Skeletal muscle cell (primary cell): ENCODE data around the gene APRT.

Experiments
- DNase-seq: peaks from one replicate; pipeline ENCODE4 v3.0.0-alpha.2; 2010; ENCODE audit warnings: low read depth
- H3K4me3 ChIP-seq: 2 replicates; pipeline ENCODE4 v1.5.1; 2011; ENCODE audit warnings: low read depth, mild to moderate bottlenecking, control low read depth, low read length, moderate library complexity

APRT gene

DNA sequence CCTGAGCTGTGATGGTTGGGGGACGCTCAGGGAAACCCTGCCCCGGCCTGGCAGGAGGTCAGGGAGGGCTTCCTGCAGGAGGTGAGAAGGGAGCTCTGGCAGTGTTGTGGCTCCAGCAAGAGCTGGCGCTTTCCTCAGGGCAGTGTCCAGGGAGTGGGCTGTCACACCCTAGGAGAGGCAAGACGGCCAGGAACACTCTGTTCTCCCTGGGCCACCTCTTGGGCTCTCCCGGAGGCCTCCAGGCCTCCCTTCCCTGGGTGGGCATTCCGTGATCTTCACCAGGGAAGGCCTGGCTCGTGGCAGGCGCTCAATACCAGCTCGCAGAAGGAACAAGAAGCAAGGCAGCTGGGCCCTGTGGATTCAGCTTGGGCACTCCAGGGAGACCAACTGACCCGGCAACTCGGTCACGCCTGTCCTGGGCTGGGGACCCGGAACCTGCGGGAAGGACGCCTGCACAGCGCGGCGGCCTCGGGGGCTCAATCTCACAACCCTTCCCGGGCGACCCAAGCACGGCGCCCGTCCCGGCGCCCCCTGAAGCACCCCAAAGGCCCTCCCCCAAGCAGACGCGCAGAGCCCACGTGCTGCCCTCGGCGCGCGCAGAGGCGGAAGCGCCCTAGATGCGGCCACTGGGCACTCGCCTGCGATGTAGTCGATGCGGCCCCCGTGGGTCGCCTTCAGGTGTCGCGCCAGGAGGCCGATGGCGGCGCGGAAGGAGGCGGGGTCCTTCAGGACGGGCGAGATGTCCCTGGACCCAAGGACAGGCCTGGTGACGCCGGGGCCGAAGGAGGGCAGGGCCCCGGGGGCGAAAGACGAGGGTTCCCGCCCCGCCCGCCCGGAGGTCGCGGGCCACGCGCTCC lies 588 bp downstream of the APRT start:
- peak; percentile 57 for DNase-seq
- H3K4me3 ChIP-seq = peak overlapping the region; percentile 65

DNA sequence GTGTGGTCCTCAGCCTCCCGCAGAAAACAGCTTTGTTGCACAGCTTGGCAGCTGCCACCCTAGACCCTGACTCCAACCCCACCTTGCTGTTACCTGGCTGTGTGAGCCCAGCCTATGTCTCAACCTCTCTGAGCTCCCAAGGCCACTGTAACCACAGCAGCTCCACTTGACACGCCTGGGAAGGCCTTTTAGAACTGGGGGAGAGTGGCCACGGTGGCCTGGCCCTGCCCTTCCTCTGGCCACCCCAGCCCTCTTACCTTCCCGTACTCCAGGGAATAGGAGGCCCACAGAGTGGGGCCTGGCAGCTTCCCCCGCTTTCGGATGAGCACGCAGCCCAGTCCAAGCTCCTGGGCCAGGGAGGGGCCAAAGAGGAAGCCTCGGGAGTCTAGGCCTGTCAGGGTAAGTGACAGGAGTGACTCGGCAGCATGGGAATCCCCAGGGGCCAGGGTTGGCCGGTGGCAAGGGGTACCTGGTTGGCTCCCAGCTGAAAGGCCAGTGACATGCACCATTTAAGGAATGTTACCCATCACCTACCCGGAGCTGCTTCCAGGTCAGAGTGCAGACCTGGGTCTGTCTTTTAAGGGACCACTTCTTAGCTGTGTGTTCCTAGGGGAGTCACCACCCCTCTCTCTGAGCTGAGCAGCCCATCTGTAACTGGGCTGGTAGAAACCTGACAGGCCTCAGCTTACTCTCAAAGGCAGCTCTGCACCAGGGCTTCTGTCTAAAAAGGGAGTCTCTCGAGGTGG lies 1.4 kb downstream of the APRT start:
- H3K4me3 ChIP-seq = peak overlapping the region; percentile 65
- no peak for DNase-seq

DNA sequence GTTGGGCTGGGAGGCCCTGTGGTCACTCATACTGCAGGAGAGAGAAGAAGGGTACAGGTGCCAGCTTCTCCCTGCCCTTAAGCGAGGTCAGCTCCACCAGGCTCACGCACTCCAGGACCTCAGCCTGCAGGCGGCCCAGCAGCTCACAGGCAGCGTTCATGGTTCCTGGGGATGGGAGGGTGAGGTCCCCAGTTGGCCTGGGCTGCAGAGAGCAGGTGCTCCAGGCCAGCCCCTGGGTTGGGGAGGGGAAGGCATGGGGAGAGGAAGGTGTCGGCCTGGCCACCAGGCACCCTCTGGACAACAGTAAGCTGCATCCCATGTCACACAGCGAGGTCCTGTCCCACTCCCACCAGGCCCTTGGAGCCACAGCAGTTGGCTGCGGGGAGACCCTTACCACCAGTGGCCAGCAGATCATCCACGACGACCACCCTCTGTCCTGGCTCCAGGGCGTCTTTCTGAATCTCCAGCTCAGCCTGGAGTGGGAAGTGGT lies 2.0 kb downstream of the APRT start:
- DNase-seq = no peak
- H3K4me3 ChIP-seq = no peak overlapping the region

DNA sequence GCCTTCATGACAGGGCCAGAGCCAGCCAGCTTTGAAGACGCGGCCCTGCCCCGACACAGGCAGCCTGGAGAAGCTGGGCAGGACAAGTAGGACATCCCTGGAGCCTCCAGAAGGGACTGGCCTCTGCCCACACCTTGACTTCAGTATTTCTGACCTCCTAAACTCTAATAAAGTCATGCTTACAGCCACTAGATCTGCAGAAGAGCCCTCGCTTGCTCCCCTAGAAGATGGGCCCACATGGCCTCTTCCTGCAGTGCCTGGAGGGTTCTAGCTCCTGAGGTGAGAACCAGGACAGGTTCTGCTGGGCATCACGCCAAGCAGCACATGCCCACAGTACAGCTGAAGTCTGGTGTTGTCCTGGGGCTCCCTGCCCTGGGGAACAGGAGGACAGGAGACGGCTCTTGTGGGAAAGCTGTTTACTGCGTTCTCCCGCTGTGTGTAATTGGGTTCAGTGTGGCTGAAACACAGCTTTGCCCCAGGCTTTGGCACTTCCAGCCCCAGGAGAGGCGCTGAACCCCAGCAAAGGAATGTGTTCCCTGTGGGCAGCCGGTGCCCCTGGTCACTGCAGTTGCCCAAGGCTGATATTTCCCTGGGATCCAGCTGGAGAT lies 2.6 kb downstream of the APRT start:
- H3K4me3 ChIP-seq = no peak overlapping the region
- no peak for DNase-seq

DNA sequence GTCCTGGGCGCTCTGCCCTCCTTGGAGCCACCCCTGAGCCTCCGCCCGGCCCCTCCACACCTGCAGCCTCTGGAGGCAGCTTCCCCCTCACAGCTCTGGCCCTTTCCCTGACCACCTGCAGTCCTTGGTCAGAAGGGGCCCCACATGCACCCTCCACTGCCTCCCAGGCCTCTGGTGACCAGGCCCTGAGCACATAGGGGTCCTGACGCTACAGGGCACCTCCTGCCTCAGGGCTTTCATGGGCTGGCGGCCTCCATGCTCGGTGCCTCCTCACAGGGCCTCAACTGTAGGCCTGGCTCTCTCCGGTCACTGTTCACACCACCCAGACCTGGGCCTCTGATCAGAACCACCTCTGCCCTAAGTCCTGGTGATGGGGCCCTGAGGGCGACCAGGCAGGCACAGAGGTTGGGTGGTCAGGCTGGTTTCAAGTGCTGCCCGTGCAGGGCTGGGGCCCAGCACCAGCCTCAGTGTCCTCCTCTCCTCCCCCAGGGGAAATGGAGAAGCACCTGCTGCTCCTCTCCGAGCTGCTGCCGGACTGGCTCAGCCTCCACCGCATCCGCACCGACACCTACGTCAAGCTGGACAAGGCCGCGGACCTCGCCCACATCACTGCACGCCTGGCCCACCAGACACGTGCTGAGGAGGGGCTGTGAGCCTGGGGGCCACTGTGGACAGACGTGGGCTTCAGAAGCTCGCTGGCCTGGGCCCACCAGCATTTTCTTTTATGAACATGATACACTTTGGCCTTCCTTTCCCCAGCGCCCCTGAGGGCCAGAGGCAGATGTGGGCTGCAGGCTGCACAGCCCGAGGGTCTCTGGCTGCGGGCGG lies 3.9 kb downstream of the APRT start:
- H3K4me3 ChIP-seq = no peak overlapping the region
- DNase-seq = no peak

DNA sequence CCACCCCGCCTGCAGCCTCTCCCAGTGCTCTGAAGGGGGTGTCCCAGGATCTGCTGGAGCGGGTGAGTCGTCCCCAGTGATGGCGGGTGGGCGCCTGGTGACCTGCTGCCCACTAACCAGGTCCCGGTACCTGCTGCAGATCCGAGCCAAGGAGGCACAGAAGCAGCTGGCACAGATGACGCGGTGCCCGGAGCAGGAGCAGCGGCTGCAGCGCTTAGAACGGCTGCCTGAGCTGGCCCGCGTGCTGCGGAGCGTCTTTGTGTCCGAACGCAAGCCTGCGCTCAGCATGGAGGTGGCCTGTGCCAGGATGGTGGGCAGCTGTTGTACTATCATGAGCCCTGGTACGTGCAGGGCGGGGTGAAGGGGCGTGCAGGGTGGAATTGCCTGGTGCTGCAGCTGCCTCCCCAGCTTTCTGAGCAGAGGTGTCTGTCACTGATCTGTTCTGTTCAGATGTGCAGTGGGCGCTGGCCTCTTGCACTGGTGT lies 4.5 kb downstream of the APRT start:
- H3K4me3 ChIP-seq = no peak overlapping the region
- no peak for DNase-seq

DNA sequence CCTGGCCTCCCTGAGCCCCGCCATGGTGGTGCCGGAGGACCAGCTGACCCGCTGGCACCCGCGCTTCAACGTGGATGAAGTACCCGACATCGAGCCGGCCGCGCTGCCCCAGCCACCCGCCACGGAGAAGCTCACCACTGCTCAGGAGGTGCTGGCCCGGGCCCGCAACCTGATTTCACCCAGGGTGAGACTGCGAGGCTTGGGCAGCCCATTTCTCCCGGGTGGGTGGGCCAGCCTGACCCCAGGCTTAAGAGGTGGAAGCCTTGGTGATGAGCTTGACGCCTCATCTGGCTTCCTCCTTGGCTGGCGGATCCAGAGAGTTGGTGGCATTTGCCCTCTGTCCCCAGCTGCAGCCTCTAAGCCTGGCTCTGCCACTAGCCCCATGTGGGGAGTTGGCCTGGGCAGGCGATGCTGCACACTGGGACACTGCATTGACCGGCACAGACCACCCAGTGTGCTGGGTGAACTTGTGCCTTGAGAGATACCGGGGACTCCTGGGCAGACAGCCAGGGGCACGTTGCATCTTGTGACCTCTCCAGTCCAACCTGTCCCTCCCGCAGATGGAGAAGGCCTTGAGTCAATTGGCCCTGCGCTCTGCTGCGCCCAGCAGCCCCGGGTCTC lies 5.1 kb downstream of the APRT start:
- DNase-seq = no peak
- H3K4me3 ChIP-seq = no peak overlapping the region

DNA sequence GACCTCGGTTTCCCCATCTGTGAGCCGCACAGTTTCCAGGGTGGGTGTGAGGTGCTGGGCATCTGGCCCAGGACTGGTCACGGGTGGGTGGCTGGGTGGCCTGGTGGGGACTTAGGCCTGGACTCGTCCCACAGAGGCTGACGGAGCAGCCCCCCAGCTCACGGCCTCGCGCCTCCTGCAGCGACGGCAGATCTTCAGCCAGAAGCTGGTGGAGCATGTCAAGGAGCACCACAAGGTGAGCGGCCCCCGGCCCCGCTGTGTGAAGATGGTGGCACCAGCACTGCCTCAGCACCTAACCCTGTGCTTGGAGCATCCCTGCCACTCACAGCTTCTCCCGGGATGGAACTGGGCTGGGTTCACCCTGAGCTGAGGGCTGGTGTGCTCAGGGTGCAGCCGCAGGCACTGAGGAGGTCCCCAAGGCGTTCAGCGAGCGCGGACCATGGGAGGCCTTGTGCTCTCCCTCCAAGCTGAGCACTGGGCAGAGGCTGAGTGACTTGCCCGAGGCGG lies 5.8 kb downstream of the APRT start:
- no peak for DNase-seq
- H3K4me3 ChIP-seq = no peak overlapping the region

DNA sequence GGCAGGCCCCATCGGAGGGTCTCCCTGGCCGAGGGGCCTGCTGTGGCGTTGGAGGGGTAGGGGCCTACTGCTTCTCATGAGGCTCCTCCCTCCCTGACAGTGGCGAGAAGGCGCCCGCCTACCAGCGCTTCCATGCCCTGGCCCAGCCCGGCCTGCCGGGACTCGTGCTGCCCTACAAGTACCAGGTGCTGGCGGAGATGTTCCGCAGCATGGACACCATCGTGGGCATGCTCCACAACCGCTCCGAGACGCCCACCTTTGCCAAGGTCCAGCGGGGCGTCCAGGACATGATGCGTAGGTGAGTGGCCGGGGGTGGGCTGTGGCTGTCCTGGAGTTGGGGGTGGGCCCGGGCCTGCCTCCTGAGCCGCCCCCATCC lies 6.4 kb downstream of the APRT start:
- H3K4me3 ChIP-seq = no peak overlapping the region

DNA sequence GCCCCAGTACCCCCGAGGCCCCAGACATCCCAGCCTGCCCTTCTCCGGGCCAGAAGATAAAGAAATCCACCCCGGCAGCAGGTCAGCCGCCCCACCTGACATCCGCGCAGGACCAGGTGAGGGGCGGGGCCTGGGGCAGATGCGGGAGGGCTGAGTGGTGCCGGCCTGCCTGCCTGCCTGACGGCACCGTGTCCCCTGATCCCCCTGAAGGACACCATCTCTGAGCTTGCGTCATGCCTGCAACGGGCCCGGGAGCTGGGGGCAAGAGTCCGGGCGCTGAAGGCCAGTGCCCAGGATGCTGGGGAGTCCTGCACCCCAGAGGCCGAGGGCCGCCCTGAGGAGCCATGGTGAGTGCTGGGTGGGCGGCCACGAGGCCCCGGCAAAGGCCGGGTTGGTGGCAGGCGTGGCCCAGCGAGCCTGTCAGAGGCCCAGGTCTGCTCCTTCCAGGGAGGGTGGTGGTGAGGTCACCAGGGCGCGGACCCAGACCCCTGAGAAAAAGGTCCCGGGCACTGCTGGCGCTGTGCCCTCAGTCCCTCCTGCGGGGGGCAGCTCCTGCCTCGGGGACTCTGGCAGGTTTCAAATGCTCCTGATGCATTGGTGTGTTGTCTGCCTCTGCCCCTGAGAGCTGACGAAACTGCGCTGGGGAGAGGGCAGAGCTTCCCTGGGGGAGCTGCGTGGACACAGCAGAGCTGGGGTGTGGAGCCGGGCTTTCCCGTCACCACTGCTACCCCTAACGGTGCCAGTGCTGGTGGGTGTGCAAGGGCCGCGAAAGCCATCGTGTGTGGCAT lies 7.0 kb downstream of the APRT start:
- peak overlapping the region; percentile 72 for H3K4me3 ChIP-seq
- no peak for DNase-seq

More for the DNA sequence above, 6.4 kb downstream of the APRT start:
- no peak for DNase-seq

DNA sequence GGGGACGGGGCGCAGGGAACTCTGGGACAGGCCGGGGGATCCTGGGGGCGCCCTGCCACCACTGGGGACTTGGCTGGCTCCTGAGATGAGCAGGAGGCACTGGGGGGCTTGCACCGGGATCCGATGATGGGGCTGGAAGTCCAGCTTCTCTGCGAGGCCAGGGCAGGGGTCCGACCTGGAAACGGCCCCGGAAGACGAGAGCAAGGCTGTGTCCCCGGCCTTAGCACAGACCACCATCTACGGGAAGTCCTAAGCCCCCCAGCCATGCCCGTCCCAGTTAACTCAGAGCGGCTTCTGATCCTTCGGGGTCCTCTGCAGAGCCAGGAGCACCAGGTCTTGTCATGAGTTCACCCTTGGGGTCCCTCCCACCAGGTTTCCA lies 7.6 kb downstream of the APRT start:
- DNase-seq = no peak
- H3K4me3 ChIP-seq = peak overlapping the region; percentile 72

DNA sequence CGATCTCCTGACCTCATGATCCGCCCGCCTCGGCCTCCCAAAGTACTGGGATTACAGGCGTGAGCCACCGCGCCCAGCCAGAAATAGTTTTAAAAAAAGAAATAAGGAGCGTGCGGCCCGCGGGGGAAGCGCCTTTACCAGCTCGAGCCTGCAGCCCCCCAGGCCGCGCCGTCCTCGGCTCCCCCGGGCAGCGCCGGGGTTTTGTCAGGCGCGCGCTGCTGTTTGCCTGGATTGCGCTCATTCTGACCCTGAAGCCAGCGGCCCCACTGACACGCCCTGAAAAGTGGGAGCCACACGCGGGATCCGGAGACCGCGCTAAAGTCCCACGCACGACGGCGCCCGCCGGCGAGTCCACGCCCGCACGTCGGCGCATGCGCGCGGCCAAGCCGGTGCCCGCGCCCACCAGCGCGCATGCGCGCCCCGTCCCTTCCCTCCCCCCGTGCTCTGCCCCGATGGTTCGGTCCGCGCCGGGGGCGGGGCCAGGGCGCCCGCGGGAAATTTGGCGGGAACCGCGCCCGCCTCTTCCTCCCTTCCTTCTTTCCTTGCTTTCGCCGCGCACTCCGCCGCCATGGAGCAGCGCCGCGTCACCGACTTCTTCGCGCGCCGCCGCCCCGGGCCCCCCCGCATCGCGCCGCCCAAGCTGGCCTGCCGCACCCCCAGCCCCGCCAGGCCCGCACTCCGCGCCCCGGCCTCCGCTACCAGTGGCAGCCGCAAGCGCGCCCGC lies 8.3 kb downstream of the APRT start, which contains the start of gene CDT1:
CDT1 (plus strand) TSS at position 526 of the 724 bp plus-strand sequence; CDS start at position 569, 43 bp downstream.
- no peak for DNase-seq
- H3K4me3 ChIP-seq = peak within 1 kb of the TSS; percentile 72

DNA sequence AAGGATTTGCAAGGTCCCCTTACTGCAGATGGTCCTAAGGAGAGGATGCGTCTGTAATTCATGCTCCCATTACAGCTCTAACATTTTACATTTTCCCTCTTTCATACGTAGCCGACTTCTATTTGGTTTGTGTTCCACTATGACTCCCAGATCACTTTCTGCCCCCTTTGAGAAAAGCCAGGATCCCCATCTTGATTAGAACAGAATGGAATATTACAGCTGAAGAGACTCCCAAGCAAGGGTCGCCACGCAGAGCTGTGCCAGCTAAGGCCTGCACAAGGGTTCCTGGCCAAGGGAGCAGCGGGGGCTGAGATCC lies 11.5 kb downstream of the APRT start:
- DNase-seq = no peak

DNA sequence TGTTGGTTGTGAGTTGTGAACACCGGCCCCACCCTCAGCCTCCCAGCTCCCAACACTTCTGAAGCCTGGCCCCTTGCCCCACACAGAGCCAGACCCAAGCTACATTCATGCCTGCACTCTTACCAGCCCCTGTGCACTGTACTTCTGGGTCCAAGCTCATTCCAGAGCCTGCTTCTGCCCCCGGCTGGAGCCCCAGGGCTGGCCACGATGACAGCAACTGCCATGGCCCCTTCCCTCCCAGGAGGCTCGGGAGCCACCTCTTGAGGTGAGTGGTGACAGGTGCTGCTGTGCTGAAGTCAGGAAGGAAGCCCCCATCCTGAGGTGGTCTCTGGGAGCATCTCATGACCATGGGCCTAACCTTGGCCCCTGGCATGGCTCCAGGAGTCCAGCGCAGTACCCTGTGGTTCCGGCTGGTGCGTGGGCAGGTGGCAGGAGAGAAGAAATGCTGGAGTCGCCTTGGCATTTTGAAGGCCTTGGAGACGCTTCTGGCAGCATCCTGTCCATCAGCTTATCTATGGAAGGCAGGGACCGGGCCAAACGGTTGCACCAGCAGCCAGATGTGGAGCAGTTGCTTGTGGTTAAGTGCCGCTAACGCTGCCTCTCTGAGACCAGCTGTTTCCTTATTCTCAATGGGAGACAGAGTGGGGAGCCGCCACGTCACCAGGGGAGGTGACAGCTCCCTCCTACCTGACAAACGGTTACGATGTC lies 12.0 kb downstream of the APRT start:
- no peak for DNase-seq

More for the DNA sequence above, 11.5 kb downstream of the APRT start:
- no peak overlapping the region for H3K4me3 ChIP-seq

DNA sequence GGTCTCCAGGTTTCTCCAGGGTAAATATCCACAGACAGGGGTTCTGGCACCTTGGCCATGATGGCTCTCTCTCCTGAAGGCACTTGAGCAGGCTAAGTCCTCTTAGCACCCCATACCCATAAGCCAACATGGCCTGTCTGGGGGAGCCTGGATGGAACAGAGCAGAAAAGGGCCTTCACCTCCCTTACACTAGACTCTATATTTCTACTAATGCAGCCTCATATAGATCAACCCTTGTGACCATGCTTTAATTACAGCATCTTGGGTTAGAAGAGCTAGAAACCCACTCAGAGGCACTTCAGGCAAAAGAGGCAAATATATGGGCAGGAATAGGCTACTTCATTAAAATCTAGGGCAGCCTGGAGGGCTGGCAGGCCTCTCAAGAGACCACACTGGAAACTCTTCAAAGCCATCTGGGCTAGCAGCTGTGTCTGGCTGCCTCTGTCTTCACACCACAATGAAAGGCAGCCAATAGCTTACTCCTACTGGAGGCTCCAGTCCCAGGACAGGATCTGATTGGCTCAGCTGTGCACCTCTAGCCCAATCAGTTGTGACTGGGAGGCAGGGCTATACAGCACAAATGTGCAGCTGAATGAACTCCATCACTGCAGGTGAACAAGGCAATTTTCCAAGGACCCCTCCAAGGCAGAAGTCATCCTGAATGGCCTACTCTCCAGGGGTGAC lies 12.8 kb downstream of the APRT start:
- no peak overlapping the region for H3K4me3 ChIP-seq
- no peak for DNase-seq

More for the DNA sequence above, 12.0 kb downstream of the APRT start:
- H3K4me3 ChIP-seq = no peak overlapping the region

DNA sequence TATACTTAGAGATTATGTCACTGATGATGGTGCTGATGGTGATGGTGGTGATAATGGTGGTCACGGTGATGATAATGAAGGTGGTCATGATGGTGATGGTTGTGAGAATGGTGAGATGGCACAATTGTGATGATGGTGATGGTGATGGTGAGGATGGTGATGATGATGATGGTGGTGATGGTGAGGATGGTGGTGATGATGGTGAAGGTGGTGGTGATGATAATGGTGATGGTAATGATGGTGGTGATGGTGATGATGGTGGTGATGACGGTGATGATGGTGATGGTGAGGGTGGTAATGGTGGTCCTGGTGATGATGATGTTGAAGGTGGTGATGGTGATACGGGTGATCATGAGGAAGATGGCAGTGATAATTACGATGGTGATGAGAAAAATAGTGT lies 13.7 kb downstream of the APRT start:
- no peak overlapping the region for H3K4me3 ChIP-seq
- no peak for DNase-seq
